Lung (tissue), 13 donors: Measurements from ENCODE around the gene SERBP1. TPM values are rescaled to one million over a fixed set of nuclear protein-coding genes. Genes with fewer than 3 reads are reported as not detected.

Source experiments
- ATAC-seq: fragments of 200-7000 bp; cut with Tn5 transposase; one replicate; pipeline ENCODE4 v1.9.1; 2020; ENCODE audit warnings: moderate number of reproducible peaks; ENCODE audit not compliant: insufficient read depth, low FRiP score
- DNase-seq, 3 donors: peaks; one replicate each; pipeline ENCODE4 v3.0.0-alpha.2; 2013 to 2017
- H3K27ac ChIP-seq, 2 donors: one replicate each; pipeline ENCODE4 v1.5.1; 2013; ENCODE audit warnings: mild to moderate bottlenecking in 2 of 2, moderate library complexity in 2 of 2, control low read depth in 1 of 2, inconsistent platforms in 1 of 2, low read depth in 1 of 2, low read length in 1 of 2
- H3K27me3 ChIP-seq, 3 donors: one replicate each; pipeline ENCODE4 v1.5.1; 2013; ENCODE audit warnings: low read length in 2 of 3; ENCODE audit not compliant: control insufficient read depth in 3 of 3, insufficient read depth in 3 of 3
- H3K36me3 ChIP-seq, 4 donors: one replicate each; pipeline ENCODE4 v1.5.1; 2013; ENCODE audit warnings: low read length in 4 of 4, mild to moderate bottlenecking in 1 of 4, moderate library complexity in 1 of 4; ENCODE audit not compliant: control insufficient read depth in 4 of 4, insufficient read depth in 4 of 4
- H3K4me1 ChIP-seq, 5 donors: one replicate each; pipeline ENCODE4 v1.5.1; 2013; ENCODE audit warnings: low read length in 5 of 5, mild to moderate bottlenecking in 2 of 5, moderate library complexity in 1 of 5; ENCODE audit not compliant: control insufficient read depth in 5 of 5, insufficient read depth in 5 of 5
- H3K4me3 ChIP-seq: one replicate; pipeline ENCODE4 v1.5.1; 2013; ENCODE audit warnings: mild to moderate bottlenecking, control low read depth, moderate library complexity
- H3K9ac ChIP-seq, 2 donors: one replicate each; pipeline ENCODE4 v1.5.1; 2013; ENCODE audit warnings: low read length in 2 of 2, control low read depth in 1 of 2; ENCODE audit not compliant: insufficient read depth in 1 of 2
- H3K9me3 ChIP-seq, 4 donors: one replicate each; pipeline ENCODE4 v1.5.1; 2013; ENCODE audit warnings: low read length in 3 of 4, mild to moderate bottlenecking in 1 of 4, moderate library complexity in 1 of 4; ENCODE audit not compliant: control insufficient read depth in 4 of 4, insufficient read depth in 3 of 4
- WGBS, 2 donors: extraction: QIAGEN DNeasy Blood & Tissue Kit; methylation state at CpG; one replicate each; pipeline ENCODE4 v1.1.7; 2013; 5-methylcytosine and 5-hydroxymethylcytosine counted together
- polyA plus RNA-seq, 2 donors: library from polyadenylated mRNA; stranded (reverse); fragments of 200-250 nt; gene quantifications; one replicate each; pipeline ENCODE4 v1.2.1, GENCODE V29; 2013
- small RNA-seq: library from RNA; depleted of rRNA; stranded (forward); fragments of <200 nt; gene quantifications from one replicate; pipeline ENCODE3, GENCODE V24; 2014; ENCODE audit warnings: low replicate concordance
- total RNA-seq, 2 donors: library from RNA; depleted of rRNA in 1 of 2; stranded (reverse); fragments of >200 nt in 1 of 2; gene quantifications; one replicate each; pipeline ENCODE4 v1.2.1, GENCODE V29; 2014 to 2021
- TF ChIP-seq, protein P1 (sequence below): IDR thresholded peaks from 2 replicates; pipeline ENCODE4 v1.5.1; 2012; ENCODE audit warnings: mild to moderate bottlenecking; ENCODE audit errors: control extremely low read depth, extremely low read depth
- donor health status: control.
- donor health status: control.
- donor health status: Bipolar disorder and iron deficiency.
- donor health status: healthy.
- donor health status: DM: yes; HTN: yes; CAD: no.

SERBP1 gene
- total and polyA plus RNA-seq, 4 donors: 72.2 to 220 (median 149) TPM

DNA sequence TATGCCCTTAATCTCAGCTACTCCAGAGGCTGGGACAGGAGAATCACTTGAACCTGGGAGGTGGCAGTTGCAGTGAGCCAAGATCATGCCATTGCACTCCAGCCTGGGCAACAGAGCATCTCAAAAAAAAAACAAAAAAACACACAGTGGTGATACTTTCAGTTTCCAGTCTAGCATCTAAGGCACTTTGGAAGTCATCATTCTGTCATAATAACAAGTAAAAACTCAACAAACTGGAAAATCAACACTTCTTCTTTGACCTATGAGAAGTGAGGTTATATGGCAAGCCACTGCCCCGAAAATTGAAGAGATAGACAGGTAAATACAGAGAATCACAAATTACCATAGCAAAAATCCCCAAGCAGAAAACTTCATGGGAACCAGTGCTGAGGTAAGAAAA lies 70.6 kb downstream of the SERBP1 start:
- Histone ChIP-seq H3K4me3 (no peak overlapping the region), H3K27me3 (no peaks in the 10 kb centered on the region), H3K36me3 (no peaks in the 10 kb centered on the region), H3K9ac (no peak overlapping the region), H3K4me1 (no peaks in the 10 kb centered on the region), H3K9me3 (no peaks in the 10 kb centered on the region), H3K27ac (no peak overlapping the region)
- ATAC-seq (no peak), DNase-seq (no peak)
- TF ChIP-seq, protein P1, sequence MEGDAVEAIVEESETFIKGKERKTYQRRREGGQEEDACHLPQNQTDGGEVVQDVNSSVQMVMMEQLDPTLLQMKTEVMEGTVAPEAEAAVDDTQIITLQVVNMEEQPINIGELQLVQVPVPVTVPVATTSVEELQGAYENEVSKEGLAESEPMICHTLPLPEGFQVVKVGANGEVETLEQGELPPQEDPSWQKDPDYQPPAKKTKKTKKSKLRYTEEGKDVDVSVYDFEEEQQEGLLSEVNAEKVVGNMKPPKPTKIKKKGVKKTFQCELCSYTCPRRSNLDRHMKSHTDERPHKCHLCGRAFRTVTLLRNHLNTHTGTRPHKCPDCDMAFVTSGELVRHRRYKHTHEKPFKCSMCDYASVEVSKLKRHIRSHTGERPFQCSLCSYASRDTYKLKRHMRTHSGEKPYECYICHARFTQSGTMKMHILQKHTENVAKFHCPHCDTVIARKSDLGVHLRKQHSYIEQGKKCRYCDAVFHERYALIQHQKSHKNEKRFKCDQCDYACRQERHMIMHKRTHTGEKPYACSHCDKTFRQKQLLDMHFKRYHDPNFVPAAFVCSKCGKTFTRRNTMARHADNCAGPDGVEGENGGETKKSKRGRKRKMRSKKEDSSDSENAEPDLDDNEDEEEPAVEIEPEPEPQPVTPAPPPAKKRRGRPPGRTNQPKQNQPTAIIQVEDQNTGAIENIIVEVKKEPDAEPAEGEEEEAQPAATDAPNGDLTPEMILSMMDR: no peak
- WGBS, 2 donors: 48 to 91% methylated on average over 1 of the region's 1 CpG

Small RNA genes within 50 kb of the gene (small RNA-seq; reads per million reads assigned to genes)
- not detected for gene RNU6-387P

Other genes with a start within 250 kb of the SERBP1 start
- 1 to 10 TPM in 1 of 2 donors, under 1 TPM in 1; 0.40 to 2.1 TPM for gene IL12RB2, start 122.5 kb downstream of the SERBP1 start, total RNA-seq
- under 1 TPM; 0.02 to 0.48 TPM for gene IL12RB2, start 122.5 kb downstream of the SERBP1 start, polyA plus RNA-seq